ENCODE measurements around the gene DCTD. TPM values are rescaled to one million over a fixed set of nuclear protein-coding genes. Genes with fewer than 3 reads are reported as not detected.
A peak's percentile ranks its signal among the peaks of the same experiment; 100 is the strongest.

The DCTD gene
- total and polyA plus RNA-seq, 2 experiments from 2014 or later = 39.3 to 40.3 TPM

GRCh38 chr4:182918044-182918607 lies 940 bp upstream of the DCTD start (continued):
- TF ChIP-seq EZH2 (IDR thresholded peaks at IDR 0.05; ENCODE audit: low read depth, unreplicated experiment) (no peak), ETS1 (IDR thresholded peaks at IDR 0.05) (no peak), EZH2phosphoT487 (IDR thresholded peaks at IDR 0.05; ENCODE audit: unreplicated experiment) (no peak), ZNF114 (CRISPR knock-in tag; IDR thresholded peaks at IDR 0.05) (no peak), JUNB (IDR thresholded peaks at IDR 0.05; ENCODE audit: unreplicated experiment) (no peak), CTCF (conservative IDR thresholded peaks at IDR 0.05; ENCODE audit: low read depth in 2 of 2) (no peak)

- Histone ChIP-seq H3K4me3 (peak overlapping the region; percentile 64), H3K36me3 (ENCODE audit: insufficient read depth) (no peaks in the 10 kb centered on the region), H4K20me1 (replicated peaks; ENCODE audit: insufficient read depth) (no peaks in the 10 kb centered on the region; the same call in 1 of the 2 replicates), H3K9me2 (ENCODE audit: insufficient read depth) (no peaks in the 10 kb centered on the region), H2AFZ (peak overlapping the region; percentile 94), H3K27ac (ENCODE audit: low read depth) (0 out of 2 replicates have a peak overlapping the region, but pooled peaks have one; percentile 39), H3F3A (replicated peaks; ENCODE audit: low read depth) (peaks cover 19% of the 10 kb centered on the region; the same call in 1 of the 2 replicates), H3K4me1 (ENCODE audit: insufficient read depth) (peaks cover 16% of the 10 kb centered on the region), H3K4me2 (peak overlapping the region; percentile 84), H3K27me3 (ENCODE audit: insufficient read depth) (peaks cover 4% of the 10 kb centered on the region; the same call in 1 of the 2 replicates), H3K79me2 (replicated peaks; ENCODE audit: insufficient read depth) (peaks cover 9% of the 10 kb centered on the region)
- peak; percentile 50 for DNase-seq (ENCODE audit: low spot score)
- peaks cover 27% of the 10 kb centered on the region for H3K4me1 Mint-ChIP-seq
- ATAC-seq = peak; percentile 25
- peaks cover 13% of the 10 kb centered on the region for H3K27me3 Mint-ChIP-seq (ENCODE audit: insufficient read depth, low read depth, poor library complexity)
- peak overlapping the region; percentile 87 for H3K4me3 Mint-ChIP-seq
- no peaks in the 10 kb centered on the region for H3K9me3 Mint-ChIP-seq
- H3K27ac Mint-ChIP-seq = peak overlapping the region; percentile 86
- no peak for TF ChIP-seq CREB1 (CRISPR knock-in tag; IDR thresholded peaks at IDR 0.05; ENCODE audit: low read depth)
- no peak for TF ChIP-seq ZNF114 (CRISPR knock-in tag; IDR thresholded peaks at IDR 0.05)
- TF ChIP-seq ZNF331 (CRISPR knock-in tag; IDR thresholded peaks at IDR 0.05; ENCODE audit: low read depth) = no peak
- TF ChIP-seq POLR2AphosphoS5 (IDR thresholded peaks at IDR 0.05; ENCODE audit: low read depth) = 0 out of 2 replicates have a peak, but pooled peaks have one; percentile 7
- TF ChIP-seq EZH2 (IDR thresholded peaks at IDR 0.05; ENCODE audit: low read depth, unreplicated experiment) = no peak
- no peak for TF ChIP-seq STAT1 (IDR thresholded peaks at IDR 0.05; ENCODE audit: unreplicated experiment)
- TF ChIP-seq NANOG (IDR thresholded peaks at IDR 0.05; ENCODE audit: borderline replicate concordance) = no peak
- TF ChIP-seq ETS1 (IDR thresholded peaks at IDR 0.05) = no peak
- no peak for TF ChIP-seq JUNB (IDR thresholded peaks at IDR 0.05; ENCODE audit: unreplicated experiment)
- peaks cover 40% of the 10 kb centered on the region for H3K36me3 Mint-ChIP-seq (ENCODE audit: low read depth)
Observed at GRCh38 chr4:182916483-182917181, 554 bp downstream of the DCTD start.
